ENCODE measurements around the gene MTUS2. TPM values are rescaled to one million over a fixed set of nuclear protein-coding genes. Genes with fewer than 3 reads are reported as not detected.

MTUS2 gene
- total and polyA plus RNA-seq, 2 donors (not counting 1 experiment from before 2014, with no cell fraction given) = 0.06 TPM; not detected in 1

DNA sequence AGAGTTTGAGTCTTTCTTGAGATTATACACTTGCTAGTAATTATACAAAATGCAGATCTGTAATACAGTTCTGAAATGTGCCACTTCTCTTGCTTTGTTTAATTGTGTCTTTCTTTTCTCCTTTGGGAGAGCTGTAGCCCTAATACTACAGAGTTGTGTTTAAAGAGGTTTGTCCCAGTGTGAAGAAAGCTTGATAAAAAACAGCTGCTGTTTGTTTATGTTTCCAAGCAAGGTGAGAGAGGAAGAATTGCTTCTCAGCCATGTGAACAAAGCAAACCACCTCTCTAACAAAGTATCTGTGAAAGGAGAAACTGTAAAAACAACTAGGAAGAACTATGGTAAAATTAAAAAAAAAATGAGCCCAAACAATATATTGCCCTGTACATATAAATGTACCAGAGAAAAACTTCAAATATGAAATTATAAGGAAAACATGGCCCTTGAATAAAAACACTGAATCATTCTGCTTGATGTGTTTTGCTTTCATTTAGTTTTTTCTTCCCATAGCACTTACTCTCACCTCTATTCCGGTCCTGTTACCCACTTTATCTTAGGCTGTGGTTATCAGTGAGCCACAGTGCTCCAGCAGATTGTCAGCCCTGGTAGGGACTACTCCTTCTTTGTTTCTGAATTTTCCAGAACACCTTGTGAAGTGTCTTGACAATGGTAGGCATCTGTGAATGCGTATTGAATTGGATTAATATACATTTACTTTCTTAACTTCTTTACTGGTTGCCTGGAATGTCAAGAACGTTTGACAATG is 257.1 kb downstream of the MTUS2 start:
- Histone ChIP-seq H3K9me3 (ENCODE audit: control insufficient read depth, insufficient read depth, low read depth, low read length) (no peaks in the 10 kb centered on the region), H3K79me2 (ENCODE audit: control insufficient read depth, insufficient read depth, low read length) (no peaks in the 10 kb centered on the region), H3K4me2 (ENCODE audit: extremely low read depth, insufficient read depth, low read length) (no peak overlapping the region), H3K27me3 (ENCODE audit: control insufficient read depth, insufficient read depth, low read length) (no peaks in the 10 kb centered on the region), H3K4me3 (replicated peaks in 1 of 4; ENCODE audit: control extremely low read depth in 1 of 4, insufficient read depth in 1 of 4, low read depth in 3 of 4, low read length in 4 of 4) (no peak overlapping the region), H3K4me1 (ENCODE audit: control insufficient read depth, extremely low read depth, insufficient read depth, low read length) (no peaks in the 10 kb centered on the region), H3K36me3 (ENCODE audit: control insufficient read depth, insufficient read depth, low read length) (no peaks in the 10 kb centered on the region), H2AFZ (ENCODE audit: low read length) (no peak overlapping the region), H3K27ac (ENCODE audit: insufficient read depth, low read length) (no peak overlapping the region), H4K20me1 (ENCODE audit: control insufficient read depth, extremely low read depth, insufficient read depth, low read length) (peaks cover 1% of the 10 kb centered on the region), H3K9ac (ENCODE audit: insufficient read depth, low read length) (no peak overlapping the region)
- no peak for DNase-seq (ENCODE audit: low read depth in 2 of 2)
- TF ChIP-seq, protein P1, sequence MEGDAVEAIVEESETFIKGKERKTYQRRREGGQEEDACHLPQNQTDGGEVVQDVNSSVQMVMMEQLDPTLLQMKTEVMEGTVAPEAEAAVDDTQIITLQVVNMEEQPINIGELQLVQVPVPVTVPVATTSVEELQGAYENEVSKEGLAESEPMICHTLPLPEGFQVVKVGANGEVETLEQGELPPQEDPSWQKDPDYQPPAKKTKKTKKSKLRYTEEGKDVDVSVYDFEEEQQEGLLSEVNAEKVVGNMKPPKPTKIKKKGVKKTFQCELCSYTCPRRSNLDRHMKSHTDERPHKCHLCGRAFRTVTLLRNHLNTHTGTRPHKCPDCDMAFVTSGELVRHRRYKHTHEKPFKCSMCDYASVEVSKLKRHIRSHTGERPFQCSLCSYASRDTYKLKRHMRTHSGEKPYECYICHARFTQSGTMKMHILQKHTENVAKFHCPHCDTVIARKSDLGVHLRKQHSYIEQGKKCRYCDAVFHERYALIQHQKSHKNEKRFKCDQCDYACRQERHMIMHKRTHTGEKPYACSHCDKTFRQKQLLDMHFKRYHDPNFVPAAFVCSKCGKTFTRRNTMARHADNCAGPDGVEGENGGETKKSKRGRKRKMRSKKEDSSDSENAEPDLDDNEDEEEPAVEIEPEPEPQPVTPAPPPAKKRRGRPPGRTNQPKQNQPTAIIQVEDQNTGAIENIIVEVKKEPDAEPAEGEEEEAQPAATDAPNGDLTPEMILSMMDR (conservative IDR thresholded peaks at IDR 0.05 in 1 of 2, IDR thresholded peaks at IDR 0.05 in 1 of 2; ENCODE audit: low read depth in 1 of 2, low read length in 2 of 2) = no peak
- no peak for TF ChIP-seq EZH2 (IDR thresholded peaks at IDR 0.05; ENCODE audit: low read length, missing control alignments)

DNA sequence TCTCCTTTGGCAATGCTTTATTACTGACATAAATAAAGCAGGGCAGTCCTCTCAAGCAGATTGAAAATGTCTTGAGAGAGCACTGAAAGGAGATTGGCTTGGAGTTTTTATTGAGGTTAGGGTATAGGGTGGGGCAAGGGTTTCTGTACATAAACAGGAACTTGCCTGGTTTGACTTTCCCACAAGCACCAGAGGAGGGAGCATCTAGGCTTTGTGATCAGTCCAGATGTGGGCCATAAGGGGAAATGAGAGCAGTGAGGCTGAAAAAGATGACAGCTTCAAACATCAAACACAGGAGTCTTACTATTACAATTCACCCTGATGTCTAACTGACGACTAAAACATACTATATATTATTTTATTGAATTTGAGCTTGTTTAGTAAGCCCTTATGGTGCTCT is 260.9 kb downstream of the MTUS2 start:
- no peak for TF ChIP-seq EZH2 (IDR thresholded peaks at IDR 0.05; ENCODE audit: low read length, missing control alignments)
- TF ChIP-seq, protein P1 (conservative IDR thresholded peaks at IDR 0.05 in 1 of 2, IDR thresholded peaks at IDR 0.05 in 1 of 2; ENCODE audit: low read depth in 1 of 2, low read length in 2 of 2) = no peak
- Histone ChIP-seq H3K36me3 (ENCODE audit: control insufficient read depth, insufficient read depth, low read length) (no peaks in the 10 kb centered on the region), H3K9me3 (ENCODE audit: control insufficient read depth, insufficient read depth, low read depth, low read length) (no peaks in the 10 kb centered on the region), H3K4me2 (ENCODE audit: extremely low read depth, insufficient read depth, low read length) (no peak overlapping the region), H3K4me3 (replicated peaks in 1 of 4; ENCODE audit: control extremely low read depth in 1 of 4, insufficient read depth in 1 of 4, low read depth in 3 of 4, low read length in 4 of 4) (no peak overlapping the region), H3K79me2 (ENCODE audit: control insufficient read depth, insufficient read depth, low read length) (no peaks in the 10 kb centered on the region), H2AFZ (ENCODE audit: low read length) (no peak overlapping the region), H3K27ac (ENCODE audit: insufficient read depth, low read length) (no peak overlapping the region), H3K27me3 (ENCODE audit: control insufficient read depth, insufficient read depth, low read length) (no peaks in the 10 kb centered on the region), H3K4me1 (ENCODE audit: control insufficient read depth, extremely low read depth, insufficient read depth, low read length) (no peaks in the 10 kb centered on the region), H3K9ac (ENCODE audit: insufficient read depth, low read length) (no peak overlapping the region), H4K20me1 (ENCODE audit: control insufficient read depth, extremely low read depth, insufficient read depth, low read length) (peaks cover 1% of the 10 kb centered on the region)
- no peak for DNase-seq (ENCODE audit: low read depth in 2 of 2)

DNA sequence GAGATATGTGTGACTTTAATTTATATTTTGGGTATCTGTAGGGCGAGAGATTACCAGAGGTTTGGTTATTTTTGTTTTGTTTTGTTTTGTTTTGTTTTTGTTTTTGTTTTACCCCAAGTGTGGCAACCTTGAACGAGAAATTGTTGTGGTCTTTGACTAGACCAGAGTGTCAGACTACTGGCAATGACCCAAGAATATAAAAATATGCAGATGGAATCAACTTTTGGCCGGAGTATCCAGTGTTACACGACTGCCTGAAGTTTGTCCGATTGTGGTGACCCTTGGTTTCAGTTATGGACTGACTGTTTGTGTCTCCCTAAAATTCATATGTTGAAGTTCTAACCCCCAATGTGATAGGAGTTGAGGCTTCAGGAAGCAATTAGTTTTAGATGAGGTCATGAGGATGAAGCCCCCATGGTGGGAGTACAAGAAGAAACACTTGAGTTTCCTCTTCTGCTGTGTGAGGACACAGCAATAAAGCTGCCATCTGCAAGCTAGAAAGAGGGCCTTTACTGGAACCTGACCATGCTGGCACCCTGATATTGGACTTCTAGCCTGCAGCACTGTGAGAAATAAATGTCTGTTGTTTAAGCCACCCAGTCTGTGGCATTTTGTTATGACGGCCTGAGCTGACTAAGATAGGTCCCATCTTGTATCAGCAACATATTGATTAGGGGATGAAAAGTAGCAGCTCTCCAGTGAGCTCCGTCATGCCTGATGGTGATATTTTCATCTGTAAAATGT is 261.7 kb downstream of the MTUS2 start:
- Histone ChIP-seq H4K20me1 (ENCODE audit: control insufficient read depth, extremely low read depth, insufficient read depth, low read length) (peaks cover 1% of the 10 kb centered on the region), H3K36me3 (ENCODE audit: control insufficient read depth, insufficient read depth, low read length) (no peaks in the 10 kb centered on the region), H3K4me3 (replicated peaks in 1 of 4; ENCODE audit: control extremely low read depth in 1 of 4, insufficient read depth in 1 of 4, low read depth in 3 of 4, low read length in 4 of 4) (no peak overlapping the region), H3K79me2 (ENCODE audit: control insufficient read depth, insufficient read depth, low read length) (no peaks in the 10 kb centered on the region), H3K4me2 (ENCODE audit: extremely low read depth, insufficient read depth, low read length) (no peak overlapping the region), H3K9ac (ENCODE audit: insufficient read depth, low read length) (no peak overlapping the region), H2AFZ (ENCODE audit: low read length) (no peak overlapping the region), H3K27ac (ENCODE audit: insufficient read depth, low read length) (no peak overlapping the region), H3K9me3 (ENCODE audit: control insufficient read depth, insufficient read depth, low read depth, low read length) (no peaks in the 10 kb centered on the region), H3K27me3 (ENCODE audit: control insufficient read depth, insufficient read depth, low read length) (no peaks in the 10 kb centered on the region), H3K4me1 (ENCODE audit: control insufficient read depth, extremely low read depth, insufficient read depth, low read length) (no peaks in the 10 kb centered on the region)
- no peak for DNase-seq (ENCODE audit: low read depth in 2 of 2)
- TF ChIP-seq, protein P1 (conservative IDR thresholded peaks at IDR 0.05 in 1 of 2, IDR thresholded peaks at IDR 0.05 in 1 of 2; ENCODE audit: low read depth in 1 of 2, low read length in 2 of 2) = no peak
- TF ChIP-seq EZH2 (IDR thresholded peaks at IDR 0.05; ENCODE audit: low read length, missing control alignments) = no peak
